Measurements from ENCODE around the gene CFAP97D2.
"Not testable (repeated sequence)": the region's sequence is repeated elsewhere in the genome, so short reads cannot be mapped to it uniquely, and the experiment has no call there.

The CFAP97D2 gene

GRCh38 chr13:114179087-114179658, at the start of gene CFAP97D2:
Gene CFAP97D2, plus strand, starts transcription at chr13:114179257. Its CDS starts 74 bp downstream, at chr13:114179331.
- DNase-seq (ENCODE audit: low spot score), result no peak

DNA sequence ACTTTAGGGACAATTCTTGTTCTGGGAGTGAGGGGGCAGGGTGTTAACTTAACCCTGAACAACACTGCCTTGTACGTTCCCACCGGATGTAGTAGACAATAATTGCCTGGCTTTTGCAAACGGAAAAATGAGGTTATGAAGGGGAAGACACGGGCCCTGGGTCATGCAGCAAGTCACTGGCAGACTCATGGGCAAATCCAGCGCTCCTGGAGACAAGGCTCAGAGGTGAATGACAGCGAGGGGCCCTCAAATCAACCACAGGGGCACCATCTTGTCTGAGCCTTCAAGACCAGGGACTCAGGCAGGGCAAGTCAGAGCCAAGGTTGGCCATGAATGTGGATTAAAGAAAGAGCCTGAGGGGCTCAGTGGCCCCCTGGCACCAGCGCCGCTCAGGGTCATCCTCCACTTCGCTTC, 49.4 kb upstream of the CFAP97D2 start:
- no peak for DNase-seq (ENCODE audit: low spot score)

DNA sequence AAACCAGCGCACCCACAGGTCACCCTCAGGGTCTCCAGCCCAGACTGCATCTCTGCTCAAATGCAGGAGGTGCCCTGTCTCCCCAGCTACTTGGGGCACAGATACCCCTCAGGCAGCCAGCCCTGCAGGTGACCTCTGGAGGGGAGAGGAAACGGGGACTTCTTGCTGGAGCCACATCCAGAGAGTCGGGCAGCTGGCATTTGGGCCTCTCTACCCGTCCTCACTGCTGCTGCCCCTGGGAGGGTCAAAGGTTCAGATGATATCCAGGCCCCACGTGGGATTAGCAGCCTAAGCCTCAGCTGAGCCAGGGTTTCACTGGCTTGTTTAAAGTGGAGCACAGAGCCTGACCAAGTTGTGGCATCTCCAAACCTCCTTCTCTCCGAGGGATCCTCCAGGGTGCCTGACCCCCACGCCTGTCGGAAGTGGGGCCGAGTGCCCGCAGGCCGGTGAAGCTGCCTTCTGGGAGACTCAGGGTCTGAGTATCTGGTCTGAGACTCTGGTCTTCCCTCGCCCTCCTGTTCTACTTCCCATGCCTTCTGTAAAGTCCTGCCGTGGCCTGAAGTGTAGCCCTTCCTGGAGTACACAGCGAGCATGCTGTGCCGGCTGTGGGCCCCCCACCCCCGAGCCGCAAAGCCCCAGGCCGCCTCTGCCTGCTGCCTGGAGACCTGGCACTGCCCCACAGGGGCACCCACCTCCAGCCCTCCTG, 48.8 kb upstream of the CFAP97D2 start:
- DNase-seq (ENCODE audit: low spot score), result no peak

DNA sequence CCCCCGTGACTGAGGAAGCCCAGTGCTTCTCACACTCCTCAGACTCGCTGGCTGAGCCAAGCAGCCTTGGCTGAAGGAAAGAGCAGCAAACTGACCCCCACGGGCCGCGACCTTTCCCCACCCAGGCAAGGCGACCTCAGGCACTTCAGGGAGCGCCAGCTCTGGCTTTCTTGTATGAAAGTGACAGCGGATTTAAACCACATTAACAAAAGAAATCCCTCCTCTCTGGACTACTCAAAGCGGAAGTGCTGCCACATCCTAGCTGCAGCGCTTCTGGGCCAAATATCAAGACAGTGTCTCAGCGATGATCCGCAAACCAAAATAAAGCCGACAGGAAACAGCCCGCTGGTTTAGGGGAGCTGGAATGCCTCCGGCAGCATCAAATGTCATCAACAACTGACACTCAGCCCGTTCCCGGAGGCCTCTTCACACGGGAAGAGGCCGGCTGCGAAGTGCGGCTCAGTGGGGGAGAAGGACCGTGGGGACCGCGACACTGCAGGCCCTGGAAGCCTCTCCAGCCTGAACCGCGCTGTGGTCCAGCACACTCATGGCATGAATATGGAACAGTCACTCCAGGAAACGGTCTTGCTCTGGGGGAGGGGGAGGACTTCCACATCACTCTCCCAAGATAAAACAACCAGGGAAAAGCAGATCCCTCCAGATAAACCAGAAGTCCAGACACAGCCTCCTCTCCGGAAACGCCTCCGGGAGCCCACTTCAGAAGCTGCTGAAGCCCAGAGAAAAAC, 48.0 kb upstream of the CFAP97D2 start:
- peak; percentile 98 for DNase-seq (ENCODE audit: low spot score)

GRCh38 chr13:114131583-114132418, 47.3 kb upstream of the CFAP97D2 start:
- DNase-seq (ENCODE audit: low spot score), result peak; percentile 55

DNA sequence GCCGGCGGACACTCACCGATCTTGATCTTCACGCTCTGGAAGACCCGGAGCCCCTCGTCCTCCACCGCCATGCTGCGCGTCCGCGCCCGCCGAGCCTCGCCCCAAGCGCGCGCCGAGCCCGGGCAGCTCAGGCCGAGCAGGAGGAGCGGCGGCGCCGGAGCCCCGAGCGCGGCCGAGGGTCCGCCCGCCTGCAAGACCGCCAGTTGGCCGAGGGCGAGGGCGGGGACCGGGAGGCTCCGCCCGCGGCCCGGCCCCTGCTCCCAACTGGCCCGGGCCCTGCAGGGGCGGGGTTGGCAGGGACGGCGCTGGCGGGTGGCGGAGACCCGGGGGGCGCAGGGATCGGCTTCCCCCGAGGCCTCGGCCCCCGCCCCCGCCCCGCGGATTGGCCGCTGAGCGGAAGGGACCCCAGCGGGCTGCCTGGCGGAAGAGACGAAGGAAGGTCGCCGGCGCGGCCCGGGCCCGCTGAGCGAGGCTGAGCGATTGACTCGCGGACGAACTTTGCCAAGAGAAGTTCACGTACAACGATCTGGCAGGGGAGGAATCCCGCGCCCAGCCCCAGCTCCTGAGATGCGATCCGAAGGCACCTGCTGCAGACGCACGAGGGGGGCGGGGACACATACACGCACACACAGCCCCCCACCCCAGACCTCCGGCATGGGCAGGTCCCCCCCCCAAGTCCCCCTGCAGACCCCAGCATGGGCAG, 46.5 kb upstream of the CFAP97D2 start, which contains the start of gene RASA3:
TSS of gene RASA3 (minus strand) at position 205 of the 703 bp plus-strand sequence. CDS start at position 71, 134 bp downstream.
- DNase-seq (ENCODE audit: low spot score), result peak; percentile 94

GRCh38 chr13:114133126-114133525, 45.9 kb upstream of the CFAP97D2 start:
- not testable (repeated sequence) for DNase-seq (ENCODE audit: low spot score)

- not testable (repeated sequence) for DNase-seq (ENCODE audit: low spot score)
Observed at GRCh38 chr13:114133552-114133951, 45.5 kb upstream of the CFAP97D2 start.

DNA sequence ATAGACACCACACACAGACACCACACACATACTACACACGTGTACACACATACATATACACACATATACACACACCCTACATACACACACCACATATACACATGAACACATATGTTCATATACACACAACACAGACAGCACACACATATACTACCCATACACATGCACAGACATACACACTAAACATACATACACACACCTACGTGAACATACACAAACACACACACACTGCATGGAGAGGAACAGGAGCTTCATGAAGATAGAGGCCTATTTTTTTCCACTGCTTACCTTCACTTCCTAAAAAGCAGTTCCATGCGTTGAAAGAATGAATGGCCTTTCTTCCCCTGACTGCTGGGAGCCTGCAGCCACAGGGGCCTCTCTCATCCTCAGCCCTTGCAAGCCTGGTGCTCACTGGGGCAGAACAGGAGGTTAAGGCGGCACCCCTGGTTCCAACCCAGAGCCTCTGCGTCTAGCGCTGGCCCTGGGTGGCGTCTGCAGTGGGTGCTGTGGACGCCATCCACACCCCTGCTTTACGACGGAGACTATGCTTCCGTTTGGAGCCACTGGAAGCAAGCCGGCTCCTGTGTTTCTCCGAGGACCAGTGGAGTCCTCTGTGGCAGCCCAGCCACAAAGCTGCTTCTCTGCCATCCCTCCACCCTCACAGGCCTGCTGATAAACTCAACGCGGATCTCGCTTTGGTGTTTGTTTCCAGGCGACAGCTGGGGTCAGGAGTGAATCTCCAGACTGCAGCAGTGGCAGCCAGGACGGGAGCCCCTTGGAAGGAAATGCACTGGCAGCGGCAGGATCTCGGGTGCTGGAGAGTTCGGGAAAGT, 44.7 kb upstream of the CFAP97D2 start:
- no peak for DNase-seq (ENCODE audit: low spot score)

GRCh38 chr13:114134944-114135610, 44.0 kb upstream of the CFAP97D2 start:
- no peak for DNase-seq (ENCODE audit: low spot score)

- DNase-seq (ENCODE audit: low spot score), result no peak
Observed at GRCh38 chr13:114135731-114136171, 43.3 kb upstream of the CFAP97D2 start.

GRCh38 chr13:114136576-114136975, 42.5 kb upstream of the CFAP97D2 start:
- DNase-seq (ENCODE audit: low spot score), result no peak

DNA sequence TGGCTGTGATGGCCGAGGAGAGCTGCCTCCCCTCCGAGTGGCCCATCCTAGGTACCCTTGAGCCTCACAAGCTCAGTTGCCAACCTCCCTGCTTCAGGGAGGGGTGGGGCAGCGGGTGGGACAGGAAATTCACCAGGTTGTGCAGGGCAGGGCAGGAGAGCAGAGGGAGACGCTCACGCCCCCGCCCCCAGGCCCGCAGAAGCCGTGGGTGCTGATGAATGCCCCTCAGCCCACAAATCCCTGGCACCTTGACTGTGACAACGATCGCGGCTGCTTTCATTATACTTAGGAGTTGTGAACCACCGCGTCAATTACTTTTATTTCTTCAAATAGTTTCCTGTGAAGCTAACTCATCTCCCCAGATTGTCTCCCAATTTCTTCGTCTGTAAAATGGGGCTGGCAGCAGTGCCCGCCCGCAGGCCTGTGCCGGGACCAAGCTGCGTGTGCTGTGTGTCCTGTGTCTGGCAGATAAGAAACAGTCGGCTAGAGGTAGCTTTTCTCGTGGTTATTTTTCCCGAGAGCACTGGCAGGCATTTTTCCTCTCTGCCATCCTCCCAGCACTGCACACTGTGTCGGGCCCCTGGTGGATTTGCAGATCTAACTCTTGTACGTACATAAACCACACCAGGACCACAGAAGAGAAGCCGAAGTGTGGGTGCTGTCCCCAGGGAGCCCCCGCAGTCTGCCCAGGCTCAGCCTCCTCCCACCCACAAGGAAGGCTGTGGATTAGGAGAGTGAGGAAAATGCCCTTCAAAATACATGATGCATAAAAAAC, 38.7 kb upstream of the CFAP97D2 start:
- no peak for DNase-seq (ENCODE audit: low spot score)

GRCh38 chr13:114140906-114141250, 38.2 kb upstream of the CFAP97D2 start:
- no peak for DNase-seq (ENCODE audit: low spot score)

GRCh38 chr13:114141261-114141996, 37.6 kb upstream of the CFAP97D2 start:
- no peak for DNase-seq (ENCODE audit: low spot score)

GRCh38 chr13:114142137-114142550, 36.9 kb upstream of the CFAP97D2 start:
- no peak for DNase-seq (ENCODE audit: low spot score)

GRCh38 chr13:114142640-114143490, 36.2 kb upstream of the CFAP97D2 start:
- no peak for DNase-seq (ENCODE audit: low spot score)

Data from hepatic stellate cell (primary cell).